H1 (cell line): ENCODE measurements around the gene COL5A1.

Source experiments
- BACH1 ChIP-seq: IDR thresholded peaks from 2 replicates; pipeline ENCODE4 v1.6.1; 2012; ENCODE audit warnings: low read length, improper control_type of control experiment
- KDM1A ChIP-seq: fragments of 200-600, 300-600 bp; sonication (generic); IDR thresholded peaks from 2 replicates; pipeline ENCODE4 v1.7.1; 2016; ENCODE audit warnings: mild to moderate bottlenecking, low read length, borderline replicate concordance
- MAFK ChIP-seq: IDR thresholded peaks from 2 replicates; pipeline ENCODE4 v1.6.1; 2012; ENCODE audit warnings: low read depth, mild to moderate bottlenecking, improper control_type of control experiment, low read length

- TF ChIP-seq BACH1, result no peak
- no peak for TF ChIP-seq MAFK
- no peak for TF ChIP-seq KDM1A
These were observed 124.2 kb downstream of the COL5A1 start for GRCh38 chr9:134765785-134766184.
